Measurements from ENCODE around the gene MACROD2. TPM values are rescaled to one million over a fixed set of nuclear protein-coding genes. Genes with fewer than 3 reads are reported as not detected.

Gene MACROD2
- total and polyA plus RNA-seq, 2 of the 4 experiments (the other 2 are of a cell fraction) = not detected

- H3K18ac ChIP-seq (ENCODE audit: low read depth, low read length) = no peak overlapping the region
- no peak overlapping the region for H3K4me2 ChIP-seq (ENCODE audit: low read depth, low read length)
- H4K20me1 ChIP-seq (ENCODE audit: insufficient read depth, low read length) = no peaks in the 10 kb centered on the region
- intact Hi-C loops (cut with micrococcal nuclease) (loop anchor here (10.0 kb wide), 1 partner anchor 1322 kb away; no protein-coding TSS in a partner anchor), in situ Hi-C loops (cut with MboI; ENCODE audit: low sequenced_read_pairs) (no loop called here), dilution Hi-C loops (cut with HindIII; ENCODE audit: low sequenced_read_pairs, unreplicated experiment) (no loop called here)
- H2BK20ac ChIP-seq (ENCODE audit: low read depth, low read length) = no peak overlapping the region
- no peaks in the 10 kb centered on the region for H3K4me1 ChIP-seq (ENCODE audit: control insufficient read depth, insufficient read depth, low read length)
- H3K9me3 ChIP-seq (ENCODE audit: control insufficient read depth, insufficient read depth, low read length) = no peaks in the 10 kb centered on the region
- POLR2A ChIA-PET (ENCODE audit: unreplicated experiment) = no interaction called here
- CTCF ChIA-PET = no interaction called here
- ATAC-seq (ENCODE audit: low read depth) (no peak), DNase-seq (no peak)
- no peak overlapping the region for H2BK120ac ChIP-seq (ENCODE audit: low read depth, low read length)
- no peak overlapping the region for H4K5ac ChIP-seq (ENCODE audit: low read depth, low read length)
- no peak overlapping the region for H3K4ac ChIP-seq (ENCODE audit: low read depth, low read length)
- no peak overlapping the region for H2BK5ac ChIP-seq (ENCODE audit: low read depth, low read length, poor library complexity, severe bottlenecking)
- no peak overlapping the region for H3K23ac ChIP-seq (ENCODE audit: low read depth, low read length)
- no peak overlapping the region for H3K27ac ChIP-seq (ENCODE audit: insufficient read depth, low read length)
- no peak overlapping the region for H3K9ac ChIP-seq (ENCODE audit: low read depth, low read length)
- H3K14ac ChIP-seq (replicated peaks; ENCODE audit: low read depth, low read length) = no peak overlapping the region
- no peak overlapping the region for H3K4me3 ChIP-seq (ENCODE audit: insufficient read depth, low read depth, low read length)
- H3K79me1 ChIP-seq (ENCODE audit: low read depth in 1 of 2, low read length in 2 of 2) = no peaks in the 10 kb centered on the region
- no peak overlapping the region for H2AK5ac ChIP-seq (ENCODE audit: low read depth, low read length)
- no peak overlapping the region for H3K56ac ChIP-seq (ENCODE audit: extremely low read depth, insufficient read depth, low read length)
- H2BK15ac ChIP-seq (ENCODE audit: low read depth, low read length) = no peak overlapping the region
- H3K9me1 ChIP-seq (ENCODE audit: insufficient read depth, low read length) = no peaks in the 10 kb centered on the region
- no peaks in the 10 kb centered on the region for H3K27me3 ChIP-seq (ENCODE audit: control insufficient read depth, insufficient read depth, low read length)
- no CpG with 5 or more reads among the region's 2 CpGs for WGBS, 2 experiments (ENCODE audit: extremely low coverage in 2 of 2, insufficient read length in 1 of 2)
- H2AK9ac ChIP-seq (replicated peaks; ENCODE audit: low read depth, low read length, poor library complexity) = no peak overlapping the region
- TF ChIP-seq RFX5 (IDR thresholded peaks at IDR 0.05; ENCODE audit: low read depth, low read length) (no peak), USF2 (IDR thresholded peaks at IDR 0.05; ENCODE audit: low read depth, low read length) (no peak), MAZ (IDR thresholded peaks at IDR 0.05; ENCODE audit: borderline replicate concordance, low read depth, low read length) (no peak), RAD21 (IDR thresholded peaks at IDR 0.05; ENCODE audit: low read length) (no peak), RCOR1 (IDR thresholded peaks at IDR 0.05; ENCODE audit: insufficient replicate concordance, low read length) (no peak), MXI1 (IDR thresholded peaks at IDR 0.05; ENCODE audit: borderline replicate concordance, low read depth, low read length) (no peak), BHLHE40 (IDR thresholded peaks at IDR 0.05; ENCODE audit: low read depth, low read length) (no peak), SMC3 (IDR thresholded peaks at IDR 0.05; ENCODE audit: low read depth, low read length) (no peak), MAFK (IDR thresholded peaks at IDR 0.05; ENCODE audit: low read depth, low read length) (no peak), NFE2L2 (IDR thresholded peaks at IDR 0.05; ENCODE audit: low read depth, low read length) (no peak), CEBPB (IDR thresholded peaks at IDR 0.05; ENCODE audit: low read depth, low read length) (no peak), POLR2A (IDR thresholded peaks at IDR 0.05; ENCODE audit: low read depth, low read length) (no peak), ELK1 (IDR thresholded peaks at IDR 0.05; ENCODE audit: borderline replicate concordance, low read depth, low read length) (no peak), CTCF (conservative IDR thresholded peaks at IDR 0.05; ENCODE audit: low read depth, low read length) (no peak)
- no peaks in the 10 kb centered on the region for H3K36me3 ChIP-seq (ENCODE audit: control insufficient read depth, insufficient read depth, low read length)
- no peak overlapping the region for H4K8ac ChIP-seq (ENCODE audit: low read depth in 2 of 2, low read length in 2 of 2)
- no peak overlapping the region for H2AFZ ChIP-seq (replicated peaks; ENCODE audit: low read length, poor library complexity)
- BruUV-seq (replicated peaks) = no TSS peak
- no peak overlapping the region for H4K91ac ChIP-seq (ENCODE audit: insufficient read depth, low read depth, low read length)
These were observed 337.6 kb downstream of the MACROD2 start for GRCh38 chr20:14332866-14333265.

All from IMR-90 (cell line).